ENCODE results near the gene TMEM165. TPM values are rescaled to one million over a fixed set of nuclear protein-coding genes. Genes with fewer than 3 reads are reported as not detected.

The TMEM165 gene
- total and polyA plus RNA-seq, 10 of the 15 experiments (the other 5 are each of a cell fraction or from before 2014, with no cell fraction given): 18.3 to 141 (median 81.1) TPM

- Histone ChIP-seq H3K79me2 (ENCODE audit: control insufficient read depth, insufficient read depth, low read length) (no peaks in the 10 kb centered on the region), H3K27ac (ENCODE audit: control insufficient read depth, insufficient read depth) (no peak overlapping the region), H3K36me3 (ENCODE audit: control insufficient read depth in 2 of 2, insufficient read depth in 2 of 2, low read length in 1 of 2) (no peaks in the 10 kb centered on the region), H3K4me1 (ENCODE audit: control insufficient read depth, insufficient read depth, low read length) (no peaks in the 10 kb centered on the region), H4K20me1 (ENCODE audit: control insufficient read depth, insufficient read depth) (no peaks in the 10 kb centered on the region), H3K9ac (ENCODE audit: control insufficient read depth, insufficient read depth, low read length) (no peak overlapping the region), H3K9me3 (replicated peaks; ENCODE audit: control insufficient read depth, insufficient read depth, low read length) (no peaks in the 10 kb centered on the region; the same call in 2 of the 3 replicates), H3K4me3 (no peak overlapping the region), H3K4me2 (ENCODE audit: control insufficient read depth, insufficient read depth) (no peak overlapping the region), H3K27me3 (replicated peaks in 1 of 2; ENCODE audit: control insufficient read depth in 2 of 2, insufficient read depth in 2 of 2, low read length in 1 of 2) (no peaks in the 10 kb centered on the region), H2AFZ (ENCODE audit: control insufficient read depth, low read depth, low read length) (no peak overlapping the region)
- ChIA-PET RAD21 (ENCODE audit: unreplicated experiment) (no interaction called here), SMC1A (ENCODE audit: uncharacterized antibody, unreplicated experiment) (interaction anchor here (1.4 kb wide), 1 partner anchor 20 kb away, joined by 4 read pairs; no protein-coding TSS in a partner anchor), POLR2A (no interaction called here), CTCF (no interaction called here)
- ATAC-seq: no peak
- no peak for TF ChIP-seq TBL1XR1 (IDR thresholded peaks at IDR 0.05; ENCODE audit: low read depth, low read length)
- TF ChIP-seq STAT1 (conservative IDR thresholded peaks at IDR 0.05): no peak
- TF ChIP-seq SP1 (IDR thresholded peaks at IDR 0.05; ENCODE audit: low read depth, low read length): no peak
- TF ChIP-seq SIN3A (IDR thresholded peaks at IDR 0.05; ENCODE audit: low read depth, low read length): no peak
- TF ChIP-seq ZNF274 (IDR thresholded peaks at IDR 0.05; ENCODE audit: insufficient read depth, insufficient read length): no peak
- TF ChIP-seq ZNF384 (IDR thresholded peaks at IDR 0.05; ENCODE audit: borderline replicate concordance, low read depth, low read length): no peak
- no peak for TF ChIP-seq REST (IDR thresholded peaks at IDR 0.05; ENCODE audit: low read depth, low read length)
- no peak for TF ChIP-seq EZH2 (IDR thresholded peaks at IDR 0.05; ENCODE audit: borderline replicate concordance, control insufficient read depth, low read depth, low read length)
- no peak for TF ChIP-seq BACH1 (IDR thresholded peaks at IDR 0.05; ENCODE audit: borderline replicate concordance)
- no peak for TF ChIP-seq KDM1A (IDR thresholded peaks at IDR 0.05; ENCODE audit: borderline replicate concordance)
- no peak for TF ChIP-seq ZNF592 (IDR thresholded peaks at IDR 0.05)
- no peak for TF ChIP-seq ZNF622 (IDR thresholded peaks at IDR 0.05)
- TF ChIP-seq JUNB (IDR thresholded peaks at IDR 0.05): no peak
- TF ChIP-seq HDGF (IDR thresholded peaks at IDR 0.05): no peak
- in situ Hi-C loops (cut with MboI) (no loop called here), intact Hi-C loops (cut with micrococcal nuclease; ENCODE audit: unreplicated experiment) (no loop called here)
- no peak for DNase-seq (ENCODE audit: low read depth, low spot score)
- WGBS (ENCODE audit: insufficient coverage, insufficient replicate concordance, low lambda C conversion rate, missing lambda C conversion rate): 92% methylated on average over 2 of the region's 2 CpGs
- no peak for FAIRE-seq
- BruUV-seq (replicated peaks): no TSS peak
Observed at GRCh38 chr4:55352726-55353125, 43.0 kb upstream of the TMEM165 start.
